Endodermal cell (in vitro differentiated cells): Measurements from ENCODE around the gene BLTP2. TPM values are rescaled to one million over a fixed set of nuclear protein-coding genes. Genes with fewer than 3 reads are reported as not detected.

Source experiments
- DNase-seq: peaks from one replicate; pipeline ENCODE4 v3.0.0-alpha.2; 2017
- H3K27ac ChIP-seq: 2 replicates; pipeline ENCODE4 v1.5.1; 2013; ENCODE audit warnings: mild to moderate bottlenecking, low read depth, low read length, moderate library complexity
- H3K27me3 ChIP-seq: 2 replicates; pipeline ENCODE4 v1.6.1; 2013; ENCODE audit warnings: mild to moderate bottlenecking, low read length, moderate library complexity; ENCODE audit not compliant: insufficient read depth, control insufficient read depth, poor library complexity, severe bottlenecking
- H3K36me3 ChIP-seq: 2 replicates; pipeline ENCODE4 v1.7.0; 2013; ENCODE audit warnings: mild to moderate bottlenecking, low read length, moderate library complexity; ENCODE audit not compliant: control insufficient read depth, insufficient read depth
- H3K4me1 ChIP-seq: one replicate; pipeline ENCODE4 v1.7.0; 2013; ENCODE audit warnings: low read length; ENCODE audit not compliant: control insufficient read depth, insufficient read depth
- H3K4me3 ChIP-seq: 2 replicates; pipeline ENCODE4 v1.5.1; 2013; ENCODE audit warnings: mild to moderate bottlenecking, low read length, moderate library complexity
- H3K9ac ChIP-seq: 2 replicates; pipeline ENCODE4 v1.6.1; 2013; ENCODE audit warnings: mild to moderate bottlenecking, low read length, moderate library complexity; ENCODE audit not compliant: poor library complexity, severe bottlenecking; ENCODE audit errors: extremely low read depth
- H3K9me3 ChIP-seq: 2 replicates; pipeline ENCODE4 v1.6.1; 2013; ENCODE audit warnings: mild to moderate bottlenecking, low read length, moderate library complexity; ENCODE audit not compliant: control insufficient read depth
- H3K27ac Mint-ChIP-seq: 2 replicates; pipeline ENCODE4 v1.8.0; 2020; ENCODE audit warnings: mixed read lengths
- H3K27me3 Mint-ChIP-seq: 2 replicates; pipeline ENCODE4 v1.8.0; 2021; ENCODE audit warnings: mild to moderate bottlenecking, mixed read lengths; ENCODE audit not compliant: insufficient read depth
- H3K36me3 Mint-ChIP-seq: 2 replicates; pipeline ENCODE4 v1.8.0; 2020; ENCODE audit warnings: low read depth, mixed read lengths
- H3K4me1 Mint-ChIP-seq: 2 replicates; pipeline ENCODE4 v1.8.0; 2020; ENCODE audit warnings: mixed read lengths
- H3K4me3 Mint-ChIP-seq: 2 replicates; pipeline ENCODE4 v1.8.0; 2020; ENCODE audit warnings: mild to moderate bottlenecking, moderate library complexity, mixed read lengths
- H3K9me3 Mint-ChIP-seq: 2 replicates; pipeline ENCODE4 v1.8.0; 2020; ENCODE audit warnings: mild to moderate bottlenecking, mixed read lengths
- WGBS, 2 experiments: methylation state at CpG; one replicate each; pipeline versions ENCODE4 v1.1.5 to v1.1.7; 2013; ENCODE audit warnings: missing lambda C conversion rate in 2 of 2, mixed read lengths in 1 of 2; ENCODE audit not compliant: insufficient coverage in 1 of 2, insufficient read length in 1 of 2; 5-methylcytosine and 5-hydroxymethylcytosine counted together
- total RNA-seq, 2 donors: library from RNA; stranded (reverse); fragmentation: NEBNext Ultra II Directional in 1 of 2; extraction: Animal tissue kit (Norgen Biotek cat#: 25700) in 1 of 2; gene quantifications; 2 replicates in 1 of 2; 3 replicates in 1 of 2; pipeline ENCODE4 v1.2.1, GENCODE V29; 2021
- TF ChIP-seq, protein P1 (sequence below): fragments of 200-600 bp; sonication (generic); conservative IDR thresholded peaks from 2 replicates; pipeline ENCODE4 v1.5.0; 2021; ENCODE audit warnings: antibody characterized with exemption, mild to moderate bottlenecking

Gene BLTP2
- total RNA-seq, 2 donors from 2014 or later, result 132 to 144 TPM

DNA sequence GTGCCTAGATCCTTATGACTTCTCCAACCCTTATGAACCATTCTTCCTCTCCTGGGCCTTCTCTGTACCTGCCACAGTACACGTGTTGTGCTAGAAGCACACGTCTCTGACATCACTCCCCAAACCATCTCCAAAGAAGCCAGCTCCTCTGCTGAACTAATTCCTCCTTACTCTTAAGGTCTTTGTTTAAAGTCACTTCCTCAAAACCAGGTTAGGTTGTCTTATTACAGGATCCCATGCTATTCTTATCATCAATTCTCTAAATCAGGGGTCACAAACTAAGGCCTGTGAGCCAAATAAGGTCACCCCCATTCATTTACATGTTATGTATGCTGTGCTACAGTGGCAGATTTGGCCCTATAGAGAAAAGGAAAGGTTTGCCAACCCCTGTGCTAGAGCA lies 21.0 kb upstream of the BLTP2 start:
- peak overlapping the region; percentile 8 for H3K27ac Mint-ChIP-seq
- TF ChIP-seq, protein P1, sequence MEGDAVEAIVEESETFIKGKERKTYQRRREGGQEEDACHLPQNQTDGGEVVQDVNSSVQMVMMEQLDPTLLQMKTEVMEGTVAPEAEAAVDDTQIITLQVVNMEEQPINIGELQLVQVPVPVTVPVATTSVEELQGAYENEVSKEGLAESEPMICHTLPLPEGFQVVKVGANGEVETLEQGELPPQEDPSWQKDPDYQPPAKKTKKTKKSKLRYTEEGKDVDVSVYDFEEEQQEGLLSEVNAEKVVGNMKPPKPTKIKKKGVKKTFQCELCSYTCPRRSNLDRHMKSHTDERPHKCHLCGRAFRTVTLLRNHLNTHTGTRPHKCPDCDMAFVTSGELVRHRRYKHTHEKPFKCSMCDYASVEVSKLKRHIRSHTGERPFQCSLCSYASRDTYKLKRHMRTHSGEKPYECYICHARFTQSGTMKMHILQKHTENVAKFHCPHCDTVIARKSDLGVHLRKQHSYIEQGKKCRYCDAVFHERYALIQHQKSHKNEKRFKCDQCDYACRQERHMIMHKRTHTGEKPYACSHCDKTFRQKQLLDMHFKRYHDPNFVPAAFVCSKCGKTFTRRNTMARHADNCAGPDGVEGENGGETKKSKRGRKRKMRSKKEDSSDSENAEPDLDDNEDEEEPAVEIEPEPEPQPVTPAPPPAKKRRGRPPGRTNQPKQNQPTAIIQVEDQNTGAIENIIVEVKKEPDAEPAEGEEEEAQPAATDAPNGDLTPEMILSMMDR, result no peak
- Histone ChIP-seq H3K27ac (no peak overlapping the region), H3K4me3 (no peak overlapping the region), H3K36me3 (peaks cover 48% of the 10 kb centered on the region), H3K9ac (no peak overlapping the region), H3K9me3 (peaks cover 3% of the 10 kb centered on the region), H3K4me1 (no peaks in the 10 kb centered on the region), H3K27me3 (no peaks in the 10 kb centered on the region)
- no peak for DNase-seq
- H3K9me3 Mint-ChIP-seq, result peaks cover 7% of the 10 kb centered on the region
- H3K36me3 Mint-ChIP-seq, result peaks cover 53% of the 10 kb centered on the region
- no peaks in the 10 kb centered on the region for H3K27me3 Mint-ChIP-seq
- H3K4me1 Mint-ChIP-seq, result peaks cover 14% of the 10 kb centered on the region
- H3K4me3 Mint-ChIP-seq, result no peak overlapping the region
- 88 to 99% methylated on average over 2 of the region's 2 CpGs for WGBS, 2 experiments

DNA sequence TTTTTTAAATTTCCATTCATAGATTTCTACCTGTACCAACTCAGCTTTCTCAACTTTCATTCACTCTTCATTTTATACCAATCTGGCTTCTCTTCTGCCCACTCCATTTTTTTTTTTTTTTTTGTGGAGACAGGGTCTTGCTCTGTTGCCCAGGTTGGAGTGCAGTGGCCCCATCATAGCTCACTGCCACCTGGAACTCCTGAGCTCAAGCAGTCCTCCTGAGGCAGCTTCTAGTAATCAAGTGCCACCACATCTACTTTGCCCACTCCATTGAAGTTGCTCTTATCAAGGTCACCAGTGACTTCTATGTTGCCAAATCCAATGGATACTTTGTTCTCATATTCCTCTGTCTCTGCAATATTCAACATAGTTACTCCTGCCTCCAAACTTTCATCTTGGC lies 18.8 kb upstream of the BLTP2 start:
- Mint-ChIP-seq H3K27ac (peak overlapping the region; percentile 100), H3K36me3 (peaks cover 61% of the 10 kb centered on the region), H3K9me3 (peaks cover 28% of the 10 kb centered on the region), H3K4me3 (peak overlapping the region; percentile 99), H3K27me3 (no peaks in the 10 kb centered on the region), H3K4me1 (peaks cover 14% of the 10 kb centered on the region)
- TF ChIP-seq, protein P1, result no peak
- H3K36me3 ChIP-seq, result peaks cover 49% of the 10 kb centered on the region
- no peaks in the 10 kb centered on the region for H3K4me1 ChIP-seq
- H3K27me3 ChIP-seq, result no peaks in the 10 kb centered on the region
- DNase-seq, result no peak
- peak overlapping the region; percentile 99 for H3K4me3 ChIP-seq
- no peak overlapping the region for H3K9ac ChIP-seq
- no peak overlapping the region for H3K27ac ChIP-seq
- peaks cover 23% of the 10 kb centered on the region for H3K9me3 ChIP-seq

DNA sequence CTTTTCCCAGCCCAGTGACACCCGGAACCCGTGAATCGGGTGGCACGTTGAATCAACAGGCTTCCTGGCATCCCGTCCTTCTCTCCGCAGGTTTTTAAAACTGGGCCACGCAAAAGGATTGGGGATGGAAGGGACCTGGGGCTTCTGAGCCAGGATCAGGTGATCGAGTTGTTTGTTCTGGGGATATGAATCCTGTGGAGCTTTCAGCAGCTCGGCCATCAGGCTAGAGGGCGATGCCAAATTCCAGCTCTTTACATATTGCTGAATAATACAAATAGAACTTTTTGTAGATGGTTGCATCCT lies 17.5 kb upstream of the BLTP2 start:
- Histone ChIP-seq H3K9me3 (peaks cover 35% of the 10 kb centered on the region), H3K27me3 (no peaks in the 10 kb centered on the region), H3K36me3 (peaks cover 46% of the 10 kb centered on the region), H3K4me3 (peak overlapping the region; percentile 99), H3K27ac (peak overlapping the region; percentile 66), H3K9ac (peak overlapping the region; percentile 97), H3K4me1 (no peaks in the 10 kb centered on the region)
- peaks cover 14% of the 10 kb centered on the region for H3K4me1 Mint-ChIP-seq
- peaks cover 39% of the 10 kb centered on the region for H3K9me3 Mint-ChIP-seq
- peaks cover 61% of the 10 kb centered on the region for H3K36me3 Mint-ChIP-seq
- H3K4me3 Mint-ChIP-seq, result peak overlapping the region; percentile 99
- H3K27ac Mint-ChIP-seq, result peak overlapping the region; percentile 100
- no peak for DNase-seq
- WGBS, 2 experiments, result 5% methylated on average over 10 of the region's 10 CpGs; no CpG with 5 or more reads in 1 of the 2 experiments
- peaks cover 2% of the 10 kb centered on the region for H3K27me3 Mint-ChIP-seq
- TF ChIP-seq, protein P1, result no peak
